Measurements from ENCODE around the gene U2AF1L4. TPM values are rescaled to one million over a fixed set of nuclear protein-coding genes. Genes with fewer than 3 reads are reported as not detected.

Gene U2AF1L4
- total RNA-seq, 2 donors from 2014 or later, result 33.8 to 69.0 TPM

Other genes starting within 250 kb of the U2AF1L4 start
- 1 to 10 TPM in 1 of 2 donors, under 1 TPM in 1; 0.46 to 3.6 TPM for gene DMKN, start 231.8 kb downstream of the U2AF1L4 start, total RNA-seq
- gene SBSN, start 217.1 kb downstream of the U2AF1L4 start, total RNA-seq, result not detected
- not detected for gene GAPDHS, start 212.0 kb downstream of the U2AF1L4 start, total RNA-seq
- gene TMEM147, start 199.8 kb downstream of the U2AF1L4 start, total RNA-seq, result 10 to 100 TPM; 44.1 to 69.1 TPM
- gene ATP4A, start 181.8 kb downstream of the U2AF1L4 start, total RNA-seq, result not detected
- gene PMIS2, start 159.2 kb downstream of the U2AF1L4 start, total RNA-seq, result not detected
- 10 to 100 TPM; 44.2 to 44.5 TPM for gene HAUS5, start 132.7 kb downstream of the U2AF1L4 start, total RNA-seq
- 10 to 100 TPM; 69.3 to 79.0 TPM for gene RBM42, start 116.4 kb downstream of the U2AF1L4 start, total RNA-seq
- gene ETV2, start 103.7 kb downstream of the U2AF1L4 start, total RNA-seq, result under 1 TPM; 0.62 to 0.77 TPM
- gene COX6B1, start 97.1 kb downstream of the U2AF1L4 start, total RNA-seq, result 100 to 1,000 TPM; 445 to 472 TPM
- 1 to 10 TPM in 1 of 2 donors, not detected in 1; 4.4 TPM for gene UPK1A, start 78.9 kb downstream of the U2AF1L4 start, total RNA-seq
- 100 to 1,000 TPM; 181 to 198 TPM for gene ZBTB32, start 40.9 kb downstream of the U2AF1L4 start, total RNA-seq
- 100 to 1,000 TPM in 1 of 2 donors, 10 to 100 TPM in 1; 54.6 to 200 TPM for gene KMT2B, start 27.4 kb downstream of the U2AF1L4 start, total RNA-seq
- gene IGFLR1, start 3.0 kb downstream of the U2AF1L4 start, total RNA-seq, result 100 to 1,000 TPM in 1 of 2 donors, 10 to 100 TPM in 1; 74.6 to 245 TPM
- 10 to 100 TPM; 43.2 to 49.4 TPM for gene PSENEN, start 233 bp upstream of the U2AF1L4 start, total RNA-seq
- 10 to 100 TPM; 11.2 to 25.0 TPM for gene LIN37, start 3.2 kb upstream of the U2AF1L4 start, total RNA-seq
- gene HSPB6, start 11.6 kb upstream of the U2AF1L4 start, total RNA-seq, result under 1 TPM; 0.32 to 0.99 TPM
- 10 to 100 TPM; 28.3 to 49.4 TPM for gene PROSER3, start 12.8 kb upstream of the U2AF1L4 start, total RNA-seq
- 100 to 1,000 TPM in 1 of 2 donors, 10 to 100 TPM in 1; 38.7 to 106 TPM for gene ARHGAP33, start 30.1 kb upstream of the U2AF1L4 start, total RNA-seq
- gene PRODH2, start 67.4 kb upstream of the U2AF1L4 start, total RNA-seq, result not detected
- gene NPHS1, start 107.1 kb upstream of the U2AF1L4 start, total RNA-seq, result under 1 TPM in 1 of 2 donors, not detected in 1; 0.10 TPM
- gene KIRREL2, start 111.5 kb upstream of the U2AF1L4 start, total RNA-seq, result 1 to 10 TPM; 1.2 to 3.3 TPM
- 1 to 10 TPM; 2.9 to 9.3 TPM for gene APLP1, start 123.2 kb upstream of the U2AF1L4 start, total RNA-seq
- 100 to 1,000 TPM in 1 of 2 donors, 10 to 100 TPM in 1; 58.9 to 144 TPM for gene NFKBID, start 155.1 kb upstream of the U2AF1L4 start, total RNA-seq
- gene HCST, start 157.1 kb upstream of the U2AF1L4 start, total RNA-seq, result 10 to 100 TPM; 40.0 to 48.5 TPM
- gene TYROBP, start 162.9 kb upstream of the U2AF1L4 start, total RNA-seq, result under 1 TPM in 1 of 2 donors, not detected in 1; 0.75 TPM
- 10 to 100 TPM in 1 of 2 donors, 1 to 10 TPM in 1; 6.4 to 10.1 TPM for gene LRFN3, start 191.0 kb upstream of the U2AF1L4 start, total RNA-seq
- 10 to 100 TPM; 23.0 to 24.7 TPM for gene SDHAF1, start 249.8 kb upstream of the U2AF1L4 start, total RNA-seq